Endothelial cell (in vitro differentiated cells): Measurements from ENCODE around the gene LGALS12. TPM values are rescaled to one million over a fixed set of nuclear protein-coding genes. Genes with fewer than 3 reads are reported as not detected.
"Not testable (repeated sequence)": the region's sequence is repeated elsewhere in the genome, so short reads cannot be mapped to it uniquely, and the experiment has no call there.

Experiments used
- DNase-seq: peaks from one replicate; pipeline ENCODE4 v3.0.0; 2021; ENCODE audit warnings: low spot score
- H3K27ac Mint-ChIP-seq: one replicate; pipeline ENCODE4 v1.8.0; 2021; ENCODE audit warnings: mixed read lengths, inconsistent platforms; ENCODE audit not compliant: unreplicated experiment
- H3K27me3 Mint-ChIP-seq: one replicate; pipeline ENCODE4 v1.8.0; 2021; ENCODE audit warnings: mild to moderate bottlenecking, moderate library complexity, mixed read lengths, inconsistent platforms; ENCODE audit not compliant: unreplicated experiment
- H3K36me3 Mint-ChIP-seq: one replicate; pipeline ENCODE4 v1.8.0; 2021; ENCODE audit warnings: mild to moderate bottlenecking, low read depth, mixed read lengths, inconsistent platforms; ENCODE audit not compliant: unreplicated experiment
- H3K4me1 Mint-ChIP-seq: one replicate; pipeline ENCODE4 v1.8.0; 2021; ENCODE audit warnings: mild to moderate bottlenecking, mixed read lengths, inconsistent platforms; ENCODE audit not compliant: unreplicated experiment
- H3K4me3 Mint-ChIP-seq: one replicate; pipeline ENCODE4 v1.8.0; 2021; ENCODE audit warnings: mild to moderate bottlenecking, mixed read lengths, inconsistent platforms; ENCODE audit not compliant: unreplicated experiment
- H3K9me3 Mint-ChIP-seq: one replicate; pipeline ENCODE4 v1.8.0; 2021; ENCODE audit warnings: mixed read lengths, inconsistent platforms; ENCODE audit not compliant: unreplicated experiment
- CTCF ChIP-seq: fragments of 200-600 bp; sonication (generic); IDR thresholded peaks from one replicate; pipeline ENCODE4 v1.5.0; 2021; ENCODE audit warnings: antibody characterized with exemption; ENCODE audit not compliant: unreplicated experiment
- total RNA-seq: library from RNA; stranded (reverse); fragmentation: NEBNext Ultra II Directional; extraction: Animal tissue kit (Norgen Biotek cat#: 25700); gene quantifications from one replicate; pipeline ENCODE4 v1.2.1, GENCODE V29; 2021; ENCODE audit not compliant: unreplicated experiment

LGALS12 gene
- total RNA-seq, 1 donor from 2014 or later, result 0.67 TPM

- no peaks in the 10 kb centered on the region for H3K9me3 Mint-ChIP-seq
- no peak overlapping the region for H3K4me3 Mint-ChIP-seq
- peaks cover 6% of the 10 kb centered on the region for H3K36me3 Mint-ChIP-seq
These were observed 16.0 kb downstream of the LGALS12 start for GRCh38 chr11:63521896-63522295.

GRCh38 chr11:63523151-63523550 lies 17.3 kb downstream of the LGALS12 start:
- Mint-ChIP-seq H3K4me3 (no peak overlapping the region), H3K9me3 (no peaks in the 10 kb centered on the region)

More at GRCh38 chr11:63521896-63522295, 16.0 kb downstream of the LGALS12 start:
- no peak for DNase-seq
- Mint-ChIP-seq H3K27me3 (peaks cover 2% of the 10 kb centered on the region), H3K27ac (no peak overlapping the region), H3K4me1 (no peaks in the 10 kb centered on the region)
- TF ChIP-seq CTCF, result no peak

DNA sequence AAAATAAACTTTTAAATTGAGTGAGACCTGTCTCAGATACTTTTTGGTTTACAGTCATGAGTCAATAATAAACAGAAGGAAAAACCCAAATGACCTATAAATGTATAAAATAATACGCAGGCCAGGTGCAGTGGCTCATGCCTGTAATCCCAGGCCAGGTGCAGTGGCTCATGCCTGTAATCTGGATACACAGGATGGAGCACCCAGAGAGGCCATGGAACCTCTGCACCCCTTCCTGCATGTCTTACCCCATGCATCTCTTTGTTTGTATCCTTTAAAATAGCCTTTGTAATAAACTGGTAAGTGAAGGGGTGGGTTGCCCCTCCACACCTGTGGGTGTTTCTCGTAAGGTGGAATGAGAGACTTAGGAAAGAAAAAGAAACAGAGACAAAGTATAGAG lies 21.8 kb downstream of the LGALS12 start:
- H3K4me3 Mint-ChIP-seq, result no peak overlapping the region

More at GRCh38 chr11:63523151-63523550, 17.3 kb downstream of the LGALS12 start:
- H3K27me3 Mint-ChIP-seq, result peaks cover 2% of the 10 kb centered on the region
- no peak for TF ChIP-seq CTCF
- no peak overlapping the region for H3K27ac Mint-ChIP-seq
- H3K4me1 Mint-ChIP-seq, result peaks cover 8% of the 10 kb centered on the region
- H3K36me3 Mint-ChIP-seq, result peaks cover 6% of the 10 kb centered on the region
- DNase-seq, result no peak

DNA sequence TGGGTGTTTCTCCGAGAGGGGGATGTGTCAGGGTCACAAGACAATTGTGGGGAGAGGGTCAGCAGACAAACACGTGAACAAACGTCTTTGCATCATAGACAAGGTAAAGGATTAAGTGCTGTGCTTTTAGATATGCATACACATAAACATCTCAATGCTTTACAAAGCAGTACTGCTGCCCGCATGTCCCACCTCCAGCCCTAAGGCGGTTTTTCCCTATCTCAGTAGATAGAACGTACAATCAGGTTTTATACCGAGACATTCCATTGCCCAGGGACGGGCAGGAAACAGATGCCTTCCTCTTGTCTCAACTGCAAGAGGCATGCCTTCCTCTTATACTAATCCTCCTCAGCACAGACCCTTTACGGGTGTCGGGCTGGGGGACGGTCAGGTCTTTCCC lies 22.3 kb downstream of the LGALS12 start:
- H3K9me3 Mint-ChIP-seq, H3K36me3 Mint-ChIP-seq, H3K4me3 Mint-ChIP-seq, DNase-seq, H3K27me3 Mint-ChIP-seq: not testable (repeated sequence)
- H3K27ac Mint-ChIP-seq, result peak overlapping the region; percentile 74
- H3K4me1 Mint-ChIP-seq, result peaks cover 21% of the 10 kb centered on the region

More for the DNA sequence above, 21.8 kb downstream of the LGALS12 start:
- no peak for DNase-seq
- no peak for TF ChIP-seq CTCF
- Mint-ChIP-seq H3K27me3 (no peaks in the 10 kb centered on the region), H3K27ac (peak overlapping the region; percentile 74), H3K4me1 (peaks cover 21% of the 10 kb centered on the region), H3K36me3 (peaks cover 6% of the 10 kb centered on the region), H3K9me3 (no peaks in the 10 kb centered on the region)

GRCh38 chr11:63528729-63529278 lies 22.9 kb downstream of the LGALS12 start:
- DNase-seq, H3K4me3 Mint-ChIP-seq, H3K27ac Mint-ChIP-seq, H3K9me3 Mint-ChIP-seq, H3K36me3 Mint-ChIP-seq, H3K27me3 Mint-ChIP-seq: not testable (repeated sequence)
- H3K4me1 Mint-ChIP-seq, result peaks cover 21% of the 10 kb centered on the region

DNA sequence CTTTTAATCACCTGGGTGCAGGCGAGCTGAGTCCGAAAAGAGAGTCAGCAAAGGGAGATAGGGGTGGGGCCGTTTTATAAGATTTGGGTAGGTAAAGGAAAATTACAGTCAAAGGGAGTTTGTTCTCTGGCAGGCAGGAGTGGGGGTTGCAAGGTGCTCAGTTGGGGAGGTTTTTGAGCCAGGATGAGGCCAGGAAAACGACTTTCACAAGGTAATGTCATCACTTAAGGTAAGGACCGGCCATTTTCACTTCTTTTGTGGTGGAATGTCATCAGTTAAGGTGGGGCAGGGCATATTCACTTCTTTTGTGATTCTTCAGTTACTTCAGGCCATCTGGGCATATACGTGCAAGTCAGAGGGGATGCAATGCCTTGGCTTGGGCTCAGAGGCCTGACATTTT lies 23.5 kb downstream of the LGALS12 start:
- not testable (repeated sequence) for H3K4me3 Mint-ChIP-seq, DNase-seq, H3K9me3 Mint-ChIP-seq, H3K36me3 Mint-ChIP-seq, H3K27ac Mint-ChIP-seq, H3K27me3 Mint-ChIP-seq
- H3K4me1 Mint-ChIP-seq, result peaks cover 21% of the 10 kb centered on the region
